GM23338 (cell line): ENCODE measurements around the gene RNF214. TPM values are rescaled to one million over a fixed set of nuclear protein-coding genes. Genes with fewer than 3 reads are reported as not detected.

Experiments used
- EZH2 ChIP-seq: fragments of 200-600 bp; sonication (generic); IDR thresholded peaks from one replicate; pipeline ENCODE4 v1.8.0; 2017; ENCODE audit warnings: antibody characterized with exemption, mild to moderate bottlenecking, low read depth; ENCODE audit not compliant: unreplicated experiment
- JUNB ChIP-seq: IDR thresholded peaks from one replicate; pipeline ENCODE4 v1.6.1; 2016; ENCODE audit warnings: antibody characterized with exemption; ENCODE audit not compliant: unreplicated experiment
- STAT1 ChIP-seq: IDR thresholded peaks from one replicate; pipeline ENCODE4 v1.6.1; 2016; ENCODE audit warnings: antibody characterized with exemption; ENCODE audit not compliant: unreplicated experiment
- ZNF114 ChIP-seq: fragments of 250-450 bp; sonication (Bioruptor Pico); IDR thresholded peaks from 2 replicates; pipeline ENCODE4 v1.5.0; 2020; ENCODE audit warnings: mild to moderate bottlenecking, moderate library complexity
- polyA plus RNA-seq: library from polyadenylated mRNA; unstranded; fragments of >200 nt; fragmentation: Nextera tagmentation; extraction: Ambion mirVana; gene quantifications from 2 replicates; pipeline ENCODE4 v1.2.1, GENCODE V29; 2016
- total RNA-seq: library from RNA; depleted of rRNA; stranded (reverse); fragments of >200 nt; shearing (Covaris generic); gene quantifications from 2 replicates; pipeline ENCODE4 v1.2.3, GENCODE V29; 2014
- TF ChIP-seq, protein P1 (sequence below): fragments of 250-450 bp; sonication (Bioruptor Pico); IDR thresholded peaks from 2 replicates; pipeline ENCODE4 v1.5.0; 2020; ENCODE audit warnings: mild to moderate bottlenecking, moderate library complexity
- TF ChIP-seq, protein P2 (sequence below): IDR thresholded peaks from one replicate; pipeline ENCODE4 v1.6.1; 2018; ENCODE audit warnings: antibody characterized with exemption; ENCODE audit not compliant: unreplicated experiment
- TF ChIP-seq, protein P3 (sequence below): IDR thresholded peaks from 2 replicates; pipeline ENCODE4 v1.6.1; 2016; ENCODE audit warnings: antibody characterized with exemption
- TF ChIP-seq, protein P4 (sequence below), 2 experiments: fragments of 200-600 bp in 1 of 2; sonication (generic) in 1 of 2; conservative IDR thresholded peaks; 2 replicates each; pipeline versions ENCODE4 v1.5.1 to v1.6.1; 2016 to 2017; ENCODE audit warnings: antibody characterized with exemption in 2 of 2, low read depth in 2 of 2, mild to moderate bottlenecking in 2 of 2, moderate library complexity in 1 of 2

RNF214 gene
- total and polyA plus RNA-seq, 2 experiments from 2014 or later: 19.4 to 28.4 TPM

DNA sequence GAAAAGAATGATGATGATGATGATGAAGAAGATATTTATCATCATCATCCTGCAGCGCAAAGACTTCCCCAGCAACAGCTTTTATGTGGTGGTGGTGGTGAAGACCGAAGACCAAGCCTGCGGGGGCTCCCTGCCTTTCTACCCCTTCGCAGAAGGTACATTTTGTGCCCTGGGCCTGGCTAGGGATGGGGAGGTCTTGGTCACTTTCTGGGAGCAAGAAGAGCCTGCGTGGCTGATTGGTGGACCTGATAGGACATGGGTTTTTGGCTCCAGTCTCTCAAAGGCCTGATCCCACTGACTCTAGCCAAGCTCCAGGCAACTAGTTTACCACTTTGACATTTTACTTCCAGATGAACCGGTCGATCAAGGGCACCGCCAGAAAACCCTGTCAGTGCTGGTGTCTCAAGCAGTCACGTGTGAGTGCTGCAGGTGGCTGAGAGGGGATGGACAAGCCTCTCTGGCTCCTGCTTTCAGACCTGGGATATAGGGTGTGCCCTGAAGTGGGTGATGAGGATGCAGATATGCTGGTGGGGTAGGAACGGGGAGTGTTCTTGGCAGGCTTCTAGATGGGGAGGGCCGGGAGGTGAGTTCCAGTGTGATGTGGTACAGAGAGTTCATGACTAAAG lies 48.6 kb upstream of the RNF214 start (continued):
- TF ChIP-seq, protein P1, sequence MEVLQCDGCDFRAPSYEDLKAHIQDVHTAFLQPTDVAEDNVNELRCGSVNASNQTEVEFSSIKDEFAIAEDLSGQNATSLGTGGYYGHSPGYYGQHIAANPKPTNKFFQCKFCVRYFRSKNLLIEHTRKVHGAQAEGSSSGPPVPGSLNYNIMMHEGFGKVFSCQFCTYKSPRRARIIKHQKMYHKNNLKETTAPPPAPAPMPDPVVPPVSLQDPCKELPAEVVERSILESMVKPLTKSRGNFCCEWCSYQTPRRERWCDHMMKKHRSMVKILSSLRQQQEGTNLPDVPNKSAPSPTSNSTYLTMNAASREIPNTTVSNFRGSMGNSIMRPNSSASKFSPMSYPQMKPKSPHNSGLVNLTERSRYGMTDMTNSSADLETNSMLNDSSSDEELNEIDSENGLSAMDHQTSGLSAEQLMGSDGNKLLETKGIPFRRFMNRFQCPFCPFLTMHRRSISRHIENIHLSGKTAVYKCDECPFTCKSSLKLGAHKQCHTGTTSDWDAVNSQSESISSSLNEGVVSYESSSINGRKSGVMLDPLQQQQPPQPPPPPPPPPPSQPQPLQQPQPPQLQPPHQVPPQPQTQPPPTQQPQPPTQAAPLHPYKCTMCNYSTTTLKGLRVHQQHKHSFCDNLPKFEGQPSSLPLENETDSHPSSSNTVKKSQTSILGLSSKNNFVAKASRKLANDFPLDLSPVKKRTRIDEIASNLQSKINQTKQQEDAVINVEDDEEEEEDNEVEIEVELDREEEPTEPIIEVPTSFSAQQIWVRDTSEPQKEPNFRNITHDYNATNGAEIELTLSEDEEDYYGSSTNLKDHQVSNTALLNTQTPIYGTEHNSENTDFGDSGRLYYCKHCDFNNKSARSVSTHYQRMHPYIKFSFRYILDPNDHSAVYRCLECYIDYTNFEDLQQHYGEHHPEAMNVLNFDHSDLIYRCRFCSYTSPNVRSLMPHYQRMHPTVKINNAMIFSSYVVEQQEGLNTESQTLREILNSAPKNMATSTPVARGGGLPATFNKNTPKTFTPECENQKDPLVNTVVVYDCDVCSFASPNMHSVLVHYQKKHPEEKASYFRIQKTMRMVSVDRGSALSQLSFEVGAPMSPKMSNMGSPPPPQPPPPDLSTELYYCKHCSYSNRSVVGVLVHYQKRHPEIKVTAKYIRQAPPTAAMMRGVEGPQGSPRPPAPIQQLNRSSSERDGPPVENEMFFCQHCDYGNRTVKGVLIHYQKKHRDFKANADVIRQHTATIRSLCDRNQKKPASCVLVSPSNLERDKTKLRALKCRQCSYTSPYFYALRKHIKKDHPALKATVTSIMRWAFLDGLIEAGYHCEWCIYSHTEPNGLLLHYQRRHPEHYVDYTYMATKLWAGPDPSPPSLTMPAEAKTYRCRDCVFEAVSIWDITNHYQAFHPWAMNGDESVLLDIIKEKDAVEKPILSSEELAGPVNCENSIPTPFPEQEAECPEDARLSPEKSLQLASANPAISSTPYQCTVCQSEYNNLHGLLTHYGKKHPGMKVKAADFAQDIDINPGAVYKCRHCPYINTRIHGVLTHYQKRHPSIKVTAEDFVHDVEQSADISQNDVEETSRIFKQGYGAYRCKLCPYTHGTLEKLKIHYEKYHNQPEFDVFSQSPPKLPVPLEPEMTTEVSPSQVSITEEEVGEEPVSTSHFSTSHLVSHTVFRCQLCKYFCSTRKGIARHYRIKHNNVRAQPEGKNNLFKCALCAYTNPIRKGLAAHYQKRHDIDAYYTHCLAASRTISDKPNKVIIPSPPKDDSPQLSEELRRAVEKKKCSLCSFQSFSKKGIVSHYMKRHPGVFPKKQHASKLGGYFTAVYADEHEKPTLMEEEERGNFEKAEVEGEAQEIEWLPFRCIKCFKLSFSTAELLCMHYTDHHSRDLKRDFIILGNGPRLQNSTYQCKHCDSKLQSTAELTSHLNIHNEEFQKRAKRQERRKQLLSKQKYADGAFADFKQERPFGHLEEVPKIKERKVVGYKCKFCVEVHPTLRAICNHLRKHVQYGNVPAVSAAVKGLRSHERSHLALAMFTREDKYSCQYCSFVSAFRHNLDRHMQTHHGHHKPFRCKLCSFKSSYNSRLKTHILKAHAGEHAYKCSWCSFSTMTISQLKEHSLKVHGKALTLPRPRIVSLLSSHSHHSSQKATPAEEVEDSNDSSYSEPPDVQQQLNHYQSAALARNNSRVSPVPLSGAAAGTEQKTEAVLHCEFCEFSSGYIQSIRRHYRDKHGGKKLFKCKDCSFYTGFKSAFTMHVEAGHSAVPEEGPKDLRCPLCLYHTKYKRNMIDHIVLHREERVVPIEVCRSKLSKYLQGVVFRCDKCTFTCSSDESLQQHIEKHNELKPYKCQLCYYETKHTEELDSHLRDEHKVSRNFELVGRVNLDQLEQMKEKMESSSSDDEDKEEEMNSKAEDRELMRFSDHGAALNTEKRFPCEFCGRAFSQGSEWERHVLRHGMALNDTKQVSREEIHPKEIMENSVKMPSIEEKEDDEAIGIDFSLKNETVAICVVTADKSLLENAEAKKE (CRISPR knock-in tag): no peak
- no peak for TF ChIP-seq STAT1
- no peak for TF ChIP-seq EZH2
- TF ChIP-seq, protein P2, sequence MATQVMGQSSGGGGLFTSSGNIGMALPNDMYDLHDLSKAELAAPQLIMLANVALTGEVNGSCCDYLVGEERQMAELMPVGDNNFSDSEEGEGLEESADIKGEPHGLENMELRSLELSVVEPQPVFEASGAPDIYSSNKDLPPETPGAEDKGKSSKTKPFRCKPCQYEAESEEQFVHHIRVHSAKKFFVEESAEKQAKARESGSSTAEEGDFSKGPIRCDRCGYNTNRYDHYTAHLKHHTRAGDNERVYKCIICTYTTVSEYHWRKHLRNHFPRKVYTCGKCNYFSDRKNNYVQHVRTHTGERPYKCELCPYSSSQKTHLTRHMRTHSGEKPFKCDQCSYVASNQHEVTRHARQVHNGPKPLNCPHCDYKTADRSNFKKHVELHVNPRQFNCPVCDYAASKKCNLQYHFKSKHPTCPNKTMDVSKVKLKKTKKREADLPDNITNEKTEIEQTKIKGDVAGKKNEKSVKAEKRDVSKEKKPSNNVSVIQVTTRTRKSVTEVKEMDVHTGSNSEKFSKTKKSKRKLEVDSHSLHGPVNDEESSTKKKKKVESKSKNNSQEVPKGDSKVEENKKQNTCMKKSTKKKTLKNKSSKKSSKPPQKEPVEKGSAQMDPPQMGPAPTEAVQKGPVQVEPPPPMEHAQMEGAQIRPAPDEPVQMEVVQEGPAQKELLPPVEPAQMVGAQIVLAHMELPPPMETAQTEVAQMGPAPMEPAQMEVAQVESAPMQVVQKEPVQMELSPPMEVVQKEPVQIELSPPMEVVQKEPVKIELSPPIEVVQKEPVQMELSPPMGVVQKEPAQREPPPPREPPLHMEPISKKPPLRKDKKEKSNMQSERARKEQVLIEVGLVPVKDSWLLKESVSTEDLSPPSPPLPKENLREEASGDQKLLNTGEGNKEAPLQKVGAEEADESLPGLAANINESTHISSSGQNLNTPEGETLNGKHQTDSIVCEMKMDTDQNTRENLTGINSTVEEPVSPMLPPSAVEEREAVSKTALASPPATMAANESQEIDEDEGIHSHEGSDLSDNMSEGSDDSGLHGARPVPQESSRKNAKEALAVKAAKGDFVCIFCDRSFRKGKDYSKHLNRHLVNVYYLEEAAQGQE: no peak
- TF ChIP-seq, protein P3, sequence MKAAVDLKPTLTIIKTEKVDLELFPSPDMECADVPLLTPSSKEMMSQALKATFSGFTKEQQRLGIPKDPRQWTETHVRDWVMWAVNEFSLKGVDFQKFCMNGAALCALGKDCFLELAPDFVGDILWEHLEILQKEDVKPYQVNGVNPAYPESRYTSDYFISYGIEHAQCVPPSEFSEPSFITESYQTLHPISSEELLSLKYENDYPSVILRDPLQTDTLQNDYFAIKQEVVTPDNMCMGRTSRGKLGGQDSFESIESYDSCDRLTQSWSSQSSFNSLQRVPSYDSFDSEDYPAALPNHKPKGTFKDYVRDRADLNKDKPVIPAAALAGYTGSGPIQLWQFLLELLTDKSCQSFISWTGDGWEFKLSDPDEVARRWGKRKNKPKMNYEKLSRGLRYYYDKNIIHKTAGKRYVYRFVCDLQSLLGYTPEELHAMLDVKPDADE: no peak
- TF ChIP-seq ZNF114: no peak
- TF ChIP-seq JUNB: no peak
- TF ChIP-seq, protein P4, sequence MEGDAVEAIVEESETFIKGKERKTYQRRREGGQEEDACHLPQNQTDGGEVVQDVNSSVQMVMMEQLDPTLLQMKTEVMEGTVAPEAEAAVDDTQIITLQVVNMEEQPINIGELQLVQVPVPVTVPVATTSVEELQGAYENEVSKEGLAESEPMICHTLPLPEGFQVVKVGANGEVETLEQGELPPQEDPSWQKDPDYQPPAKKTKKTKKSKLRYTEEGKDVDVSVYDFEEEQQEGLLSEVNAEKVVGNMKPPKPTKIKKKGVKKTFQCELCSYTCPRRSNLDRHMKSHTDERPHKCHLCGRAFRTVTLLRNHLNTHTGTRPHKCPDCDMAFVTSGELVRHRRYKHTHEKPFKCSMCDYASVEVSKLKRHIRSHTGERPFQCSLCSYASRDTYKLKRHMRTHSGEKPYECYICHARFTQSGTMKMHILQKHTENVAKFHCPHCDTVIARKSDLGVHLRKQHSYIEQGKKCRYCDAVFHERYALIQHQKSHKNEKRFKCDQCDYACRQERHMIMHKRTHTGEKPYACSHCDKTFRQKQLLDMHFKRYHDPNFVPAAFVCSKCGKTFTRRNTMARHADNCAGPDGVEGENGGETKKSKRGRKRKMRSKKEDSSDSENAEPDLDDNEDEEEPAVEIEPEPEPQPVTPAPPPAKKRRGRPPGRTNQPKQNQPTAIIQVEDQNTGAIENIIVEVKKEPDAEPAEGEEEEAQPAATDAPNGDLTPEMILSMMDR (conservative IDR thresholded peaks at IDR 0.05; ENCODE audit: low read depth in 2 of 2): no peak
